GM18520 (cell line): ENCODE measurements around the gene GAREM2.

Experiments
- ATAC-seq: cut with Tn5 transposase; IDR thresholded peaks from one replicate; pipeline ENCODE4 v1.9.1; 2021; ENCODE audit not compliant: unreplicated experiment

The GAREM2 gene

DNA sequence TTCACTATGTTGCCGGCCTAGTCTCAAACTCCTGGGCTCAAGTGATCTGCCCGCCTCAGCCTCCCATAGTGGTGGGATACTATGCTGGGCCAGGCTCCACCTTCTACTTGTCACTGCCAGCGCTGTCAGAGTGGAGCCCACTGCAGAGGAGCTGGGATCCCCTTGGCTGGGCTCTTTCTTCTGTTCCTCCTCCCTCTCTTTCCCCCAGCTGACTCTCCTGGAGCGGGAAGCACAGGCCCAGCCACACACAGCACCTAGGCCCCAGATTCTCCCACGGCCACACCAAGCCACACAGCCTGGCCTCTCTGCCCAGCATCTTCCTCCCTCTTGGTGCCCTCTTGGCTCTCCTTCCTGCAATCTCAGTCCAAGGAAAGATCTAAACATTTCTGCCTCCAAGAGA is 3.7 kb upstream of the GAREM2 start:
- no peak for ATAC-seq

DNA sequence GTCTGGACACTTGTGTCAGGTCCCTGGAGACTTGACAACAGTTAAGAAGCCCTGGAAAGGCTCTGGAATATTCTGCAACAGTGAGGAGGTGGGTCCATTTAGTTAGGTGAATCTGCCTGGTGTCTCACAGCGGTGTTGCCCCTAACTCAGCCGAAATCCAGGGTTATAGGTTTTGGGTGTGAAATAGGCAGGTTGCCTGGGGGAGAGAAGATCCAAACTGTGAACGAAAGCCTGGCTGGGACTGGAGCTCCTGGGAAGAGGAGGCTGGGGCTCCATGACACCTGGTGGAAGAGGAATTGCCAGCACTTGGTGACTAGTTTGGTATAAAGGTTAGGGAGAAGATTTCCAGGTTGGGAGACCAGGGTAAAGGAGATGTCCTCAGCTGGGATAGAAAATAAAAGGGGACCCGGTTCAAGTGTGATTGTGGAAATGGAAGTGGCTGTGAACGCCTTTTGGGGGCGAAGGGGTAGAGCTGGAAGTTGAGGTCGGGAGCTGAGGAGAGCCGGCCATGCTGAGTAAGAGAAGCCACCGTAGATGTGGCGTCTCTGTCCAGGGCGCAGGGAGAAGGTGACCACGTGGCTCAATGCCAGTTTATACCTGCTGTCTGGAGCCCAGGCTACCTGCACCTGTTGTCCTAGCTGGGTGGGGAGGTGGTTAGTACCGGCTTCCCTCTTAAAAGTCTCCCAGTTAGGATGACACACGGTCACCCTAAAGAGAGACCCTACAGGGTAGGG is 3.0 kb upstream of the GAREM2 start:
- no peak for ATAC-seq

DNA sequence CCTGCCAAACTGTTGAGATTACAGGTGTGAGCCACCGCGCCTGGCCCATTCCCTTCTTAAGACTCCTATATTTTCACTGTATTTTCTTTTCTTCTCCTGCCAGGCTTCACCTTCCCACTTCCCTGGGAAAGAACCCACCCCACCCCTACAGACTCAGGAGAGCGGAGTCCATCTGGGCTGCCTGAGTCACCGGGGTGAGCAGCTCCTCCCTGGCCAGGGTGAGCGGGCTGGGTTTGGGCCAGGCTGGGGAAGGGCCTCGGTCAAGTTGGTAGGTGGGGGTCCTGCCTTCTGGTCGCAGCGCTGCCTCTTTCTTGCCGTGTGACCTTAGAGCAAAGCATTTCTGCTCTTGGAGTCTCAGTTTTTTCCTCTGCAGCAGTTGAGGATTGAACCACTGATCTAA is 2.1 kb upstream of the GAREM2 start:
- no peak for ATAC-seq

DNA sequence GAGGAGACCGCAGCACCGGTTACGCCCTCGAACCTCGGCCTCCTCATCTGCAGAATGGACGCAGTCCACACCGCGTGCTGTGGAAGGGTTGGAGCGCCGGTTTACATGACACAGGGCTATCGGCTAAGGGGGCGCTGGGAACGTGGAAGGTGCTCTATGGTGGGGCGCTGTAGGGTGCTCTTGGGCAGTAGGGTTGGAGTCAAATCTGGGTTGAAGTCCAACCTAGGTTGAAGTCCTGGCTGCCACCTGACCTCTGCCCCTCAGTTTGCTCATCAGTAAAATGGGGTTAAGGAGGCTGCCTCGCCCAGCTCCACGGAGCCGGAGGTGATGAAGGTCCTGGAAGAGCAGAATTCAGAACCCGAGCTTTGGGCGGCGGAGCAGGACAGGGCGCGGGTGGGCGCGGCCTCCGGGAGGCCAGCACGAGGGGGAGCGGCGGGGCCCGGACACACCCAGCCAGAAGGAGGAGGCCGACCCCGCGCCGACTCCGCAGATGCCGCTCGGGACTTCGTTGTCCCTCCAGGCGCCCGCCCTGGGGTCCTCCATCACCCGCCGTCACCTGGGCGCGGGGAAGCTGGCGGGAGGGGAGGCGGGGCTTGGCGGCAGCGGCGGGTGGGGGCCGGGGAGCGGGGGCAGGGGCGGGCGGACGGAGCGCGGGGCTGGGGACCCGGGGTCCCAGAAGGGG is 558 bp upstream of the GAREM2 start:
- ATAC-seq: no peak

DNA sequence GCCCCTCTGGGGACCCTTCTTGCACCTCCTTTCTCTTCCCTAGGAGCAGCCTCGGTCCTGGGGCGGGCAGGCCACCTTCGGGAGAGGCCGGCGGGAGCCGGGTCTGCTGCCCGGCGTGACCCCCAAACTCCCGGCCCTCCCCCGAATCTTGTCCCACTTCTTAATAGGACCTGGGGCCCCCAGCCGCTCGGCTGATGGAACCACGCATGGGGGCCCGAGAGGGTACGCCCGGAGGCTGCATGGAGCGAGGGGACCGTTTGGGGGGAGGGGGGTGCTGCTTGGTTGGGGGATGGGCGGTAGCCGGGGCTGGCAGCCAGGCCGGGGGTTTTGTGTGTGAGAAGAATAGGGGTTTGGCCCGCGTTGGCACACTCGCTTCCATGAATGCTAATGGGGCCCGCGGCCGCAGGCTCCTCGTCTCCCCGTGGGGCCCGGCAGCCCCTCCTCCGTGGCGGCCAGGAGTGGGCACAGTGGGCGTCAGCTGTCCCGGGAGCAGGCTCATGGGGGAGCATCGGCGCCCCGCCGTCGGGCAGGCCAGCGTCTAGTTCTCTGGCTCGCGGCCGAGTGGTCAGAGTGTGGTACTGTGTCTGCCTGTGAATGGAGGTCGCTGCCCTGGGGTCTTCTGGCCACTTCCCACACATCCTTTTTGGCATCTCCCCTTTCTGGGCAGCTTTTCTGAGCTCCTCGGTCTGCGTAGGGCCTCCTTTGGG is 1.0 kb downstream of the GAREM2 start:
- no peak for ATAC-seq

DNA sequence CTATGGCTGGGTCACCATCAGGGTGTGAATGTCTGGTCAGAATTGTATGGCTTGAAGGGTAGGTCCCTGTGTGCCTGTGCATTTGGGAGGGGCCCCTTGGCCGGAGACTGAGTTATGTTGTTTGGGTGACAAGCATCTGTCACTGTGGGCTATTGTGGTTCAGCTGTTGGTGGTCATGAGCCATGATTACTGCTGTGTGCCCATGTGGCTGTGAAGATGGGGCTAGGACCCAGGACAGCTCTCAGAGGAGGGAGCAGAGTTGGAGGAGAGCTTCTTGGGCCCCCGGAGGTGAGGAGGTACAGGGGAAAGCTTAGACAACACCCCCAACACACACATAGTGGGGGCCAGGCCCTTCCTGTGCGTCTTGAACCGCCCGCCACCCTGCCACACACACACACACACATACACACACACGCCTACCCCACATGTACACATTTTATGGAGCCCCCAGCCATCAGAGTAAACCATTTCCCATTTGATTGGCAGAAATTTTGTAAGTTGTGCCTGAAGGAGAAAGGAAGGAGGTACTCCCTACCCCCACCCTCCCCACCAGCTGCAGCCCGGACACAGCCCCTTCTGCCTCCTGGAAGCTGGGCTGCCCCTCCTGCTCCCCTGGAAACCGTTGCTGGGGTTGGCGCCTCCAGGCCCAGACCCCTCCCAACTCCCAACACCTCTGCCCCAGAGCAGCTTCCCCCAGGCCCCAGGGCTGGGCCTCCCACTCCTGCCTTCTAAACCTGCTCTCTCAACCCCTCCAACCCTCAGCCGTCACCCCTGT is 2.0 kb downstream of the GAREM2 start:
- ATAC-seq: no peak

DNA sequence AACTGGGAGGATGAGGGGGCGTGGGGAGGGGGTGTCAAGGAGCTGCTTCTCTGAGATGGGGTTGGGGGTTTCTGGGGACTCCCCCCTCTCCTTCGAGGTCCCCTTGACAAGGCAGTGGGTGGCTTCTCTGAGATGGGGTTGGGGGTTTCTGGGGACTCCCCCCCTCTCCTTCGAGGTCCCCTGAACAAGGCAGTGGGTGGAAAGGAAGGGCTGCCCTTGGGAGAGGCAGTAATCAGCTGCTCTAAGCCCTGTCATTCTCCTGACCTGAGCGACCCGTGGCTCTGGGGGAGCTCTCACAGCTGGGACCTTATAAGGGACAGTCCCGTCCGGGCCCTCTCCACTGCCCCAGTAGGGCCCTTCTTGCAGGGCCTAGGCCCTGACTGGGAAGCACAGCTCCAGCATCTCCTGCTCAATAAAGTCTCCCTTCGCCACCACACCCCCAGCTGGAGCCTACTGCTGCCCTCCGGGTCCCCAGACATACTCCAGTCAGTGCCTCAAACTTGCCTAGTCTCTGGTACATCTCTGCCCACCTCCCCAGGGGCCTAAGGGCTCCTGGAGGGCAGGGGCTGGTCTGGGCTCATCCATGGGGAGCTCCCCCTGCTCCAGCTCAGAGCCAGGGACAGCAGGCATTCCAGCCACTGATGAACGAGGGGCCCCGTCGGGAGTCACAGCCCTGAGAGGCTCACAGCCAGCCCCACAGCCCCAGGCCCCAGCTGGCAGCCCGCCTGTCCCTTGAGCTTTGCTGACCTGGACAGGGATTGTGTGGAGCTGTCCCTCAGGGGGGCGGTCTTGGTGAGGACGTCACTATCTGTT is 2.8 kb downstream of the GAREM2 start:
- ATAC-seq: no peak

DNA sequence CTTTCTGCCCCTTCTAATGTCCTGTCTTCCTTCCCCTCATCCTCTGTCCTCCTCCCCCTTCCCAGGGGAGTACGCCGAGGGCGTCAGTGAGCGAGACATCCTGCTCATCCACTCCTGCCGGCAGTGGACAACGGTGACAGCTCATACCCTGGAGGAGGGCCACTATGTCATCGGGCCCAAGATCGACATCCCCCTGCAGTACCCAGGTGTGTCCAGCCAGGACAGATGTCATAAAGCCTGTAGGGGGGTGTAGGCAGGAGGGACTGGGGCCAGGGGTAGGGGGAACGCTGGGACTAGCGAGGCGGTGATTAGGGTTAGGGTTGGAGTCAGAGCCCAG is 3.4 kb downstream of the GAREM2 start:
- ATAC-seq: no peak

DNA sequence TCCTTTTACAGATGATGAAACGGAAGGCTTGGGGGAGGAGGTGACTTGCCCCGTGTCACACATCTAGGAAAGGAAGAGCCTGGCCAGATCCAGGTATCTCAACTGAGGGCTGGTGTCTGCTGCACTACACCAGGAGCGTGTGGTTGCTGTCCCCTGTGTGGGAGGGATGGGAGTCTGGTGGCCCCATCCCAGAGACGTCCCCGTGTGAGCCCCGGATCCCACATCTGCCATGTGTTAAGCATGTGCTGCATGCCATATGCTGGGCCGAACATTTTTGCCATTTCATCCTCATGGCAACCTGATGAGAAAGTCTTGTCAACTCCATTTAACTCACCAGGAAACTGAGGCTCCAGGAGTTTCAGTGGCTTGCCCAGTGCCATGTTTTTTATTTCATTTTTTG is 4.2 kb downstream of the GAREM2 start:
- no peak for ATAC-seq

DNA sequence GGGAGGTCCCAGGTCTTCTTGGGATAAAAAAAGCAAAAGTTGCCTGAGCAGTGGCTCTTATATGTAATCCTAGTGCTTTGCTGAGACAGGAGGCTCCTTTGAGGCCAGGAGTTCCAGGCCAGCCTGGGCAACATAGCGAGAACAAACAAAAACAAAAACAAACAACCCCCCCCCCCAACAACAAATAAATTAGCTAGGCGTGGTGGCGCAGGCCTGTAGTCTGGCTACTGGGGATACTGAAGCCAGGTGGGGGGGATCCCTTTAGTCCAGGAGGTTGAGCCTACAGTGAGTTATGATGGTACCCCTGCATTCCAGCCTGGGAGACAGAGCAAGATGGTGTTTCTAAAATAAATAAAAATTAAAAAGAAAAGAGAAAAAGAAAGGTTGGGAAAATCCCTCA is 5.4 kb downstream of the GAREM2 start:
- ATAC-seq: no peak

DNA sequence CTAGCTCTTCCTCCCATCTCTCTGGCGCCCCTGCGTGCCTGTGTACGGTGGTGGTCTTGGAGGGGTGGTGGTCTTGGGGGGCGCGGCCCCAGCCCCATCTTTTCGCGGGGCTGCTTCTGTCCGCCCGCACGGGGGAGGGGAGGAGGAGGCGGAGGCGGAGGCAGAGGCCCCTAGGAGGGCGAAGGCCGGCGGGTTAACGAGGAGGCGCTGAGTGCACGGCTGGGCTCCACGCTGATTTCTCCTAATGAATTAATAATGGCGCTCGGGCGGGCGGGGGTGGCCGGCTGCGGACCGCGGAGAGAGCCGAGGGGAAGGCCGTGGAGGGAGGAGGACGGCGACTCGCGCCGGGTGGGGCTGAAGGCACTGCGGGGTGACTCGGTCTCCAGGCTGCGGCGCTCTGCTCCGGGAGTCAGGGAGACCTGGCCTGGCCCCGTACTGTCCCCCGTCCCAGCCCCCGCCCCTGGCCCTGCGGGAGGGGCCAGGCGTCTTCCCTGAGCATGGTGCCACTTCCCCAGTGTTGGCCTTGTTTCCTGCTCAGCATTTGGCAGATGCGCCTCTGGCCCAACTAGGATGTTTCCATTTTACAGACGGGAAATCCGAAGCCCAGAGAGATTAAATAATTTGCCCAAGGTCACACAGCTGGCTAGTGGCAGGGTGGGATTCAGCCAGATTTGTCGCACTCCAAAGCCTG is 6.0 kb downstream of the GAREM2 start:
- ATAC-seq: no peak

DNA sequence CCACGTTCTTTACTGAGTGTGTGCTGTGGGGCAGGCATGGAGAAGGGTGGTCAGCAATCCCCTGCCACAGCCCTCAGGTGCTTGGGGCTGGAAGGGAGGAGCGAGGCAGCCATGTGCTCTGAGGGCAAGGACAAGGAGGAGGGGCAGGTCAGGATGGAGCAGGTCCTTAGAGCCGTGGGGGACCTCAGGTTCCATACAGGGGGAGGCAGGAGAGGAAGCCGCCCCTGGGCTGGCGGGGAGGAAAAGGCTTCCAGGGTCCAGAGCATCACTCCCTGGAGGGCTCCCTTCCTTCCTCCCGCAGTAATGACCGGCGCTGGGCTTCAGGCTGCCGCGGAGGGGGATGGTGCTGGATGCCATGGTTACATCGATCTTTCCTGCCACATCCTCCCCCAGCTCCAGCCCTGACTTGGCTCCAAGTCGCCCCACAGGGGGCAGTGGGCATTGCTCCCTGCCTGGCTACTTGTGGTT is 6.6 kb downstream of the GAREM2 start:
- ATAC-seq: no peak

DNA sequence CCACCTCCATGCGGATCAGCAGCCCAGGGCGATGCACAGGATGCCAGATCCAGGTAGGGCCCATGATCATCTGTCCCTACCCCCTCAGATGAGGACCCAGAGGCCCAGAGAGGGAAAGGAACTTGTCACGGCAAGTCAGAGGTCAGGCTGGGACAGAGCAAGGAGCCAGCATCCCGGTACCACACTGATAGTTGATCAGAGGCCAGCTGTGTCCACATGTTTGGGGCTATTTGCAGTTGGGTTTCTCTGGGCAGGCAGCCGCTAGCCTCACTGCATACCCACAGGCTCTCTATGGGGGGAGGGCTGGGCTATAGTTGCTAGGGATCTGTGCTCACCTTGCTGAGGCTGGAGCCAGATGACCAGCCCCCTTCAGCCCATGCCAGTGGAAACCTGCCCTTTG is 9.6 kb downstream of the GAREM2 start:
- no peak for ATAC-seq

DNA sequence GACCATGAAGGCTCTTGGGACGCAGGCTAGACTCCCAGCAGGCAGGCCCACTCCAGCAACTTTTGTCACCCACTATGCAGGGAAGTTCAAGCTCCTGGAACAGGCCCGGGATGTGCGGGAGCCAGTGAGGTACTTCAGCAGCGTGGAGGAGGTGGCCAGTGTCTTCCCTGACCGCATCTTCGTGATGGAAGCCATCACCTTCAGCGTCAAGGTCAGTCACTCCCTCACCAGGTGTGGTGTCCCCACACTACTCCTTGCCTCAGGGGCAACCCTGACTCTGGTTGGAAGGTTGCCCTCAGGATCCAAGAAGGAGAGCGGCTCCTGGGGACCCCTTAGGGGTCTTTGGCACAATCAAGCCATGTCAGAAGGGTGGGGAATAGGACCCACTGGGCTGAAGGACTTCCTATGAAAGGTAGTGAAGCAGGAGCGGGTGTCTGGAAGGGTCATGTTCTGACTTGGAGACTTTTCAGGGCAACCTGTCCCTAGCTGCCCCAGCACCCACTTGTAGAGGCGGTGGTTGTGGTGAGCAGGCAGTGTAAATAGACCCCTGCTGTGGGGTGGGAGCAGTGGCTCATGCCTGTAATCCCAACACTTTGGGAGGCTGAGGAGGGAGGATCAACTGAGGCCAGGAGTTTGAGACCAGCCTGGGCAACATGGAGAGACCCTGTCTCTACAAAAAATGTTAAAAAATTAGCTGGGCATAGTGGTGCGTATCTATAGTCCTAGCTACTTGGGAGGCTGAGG is 10.2 kb downstream of the GAREM2 start:
- ATAC-seq: no peak

DNA sequence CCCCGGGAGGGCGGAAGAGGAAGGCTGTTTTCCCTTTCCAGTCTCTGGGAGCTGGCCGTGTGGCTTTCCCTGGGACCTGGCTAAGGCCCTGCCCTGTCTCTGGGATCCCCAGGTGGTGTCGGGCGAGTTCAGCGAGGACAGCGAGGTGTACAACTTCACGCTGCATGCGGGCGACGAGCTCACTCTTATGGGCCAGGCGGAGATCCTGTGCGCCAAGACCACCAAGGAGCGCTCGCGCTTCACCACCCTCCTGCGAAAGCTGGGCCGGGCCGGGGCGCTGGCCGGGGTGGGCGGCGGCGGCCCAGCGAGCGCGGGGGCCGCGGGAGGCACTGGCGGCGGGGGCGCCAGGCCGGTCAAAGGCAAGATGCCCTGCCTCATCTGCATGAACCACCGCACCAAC is 11.2 kb downstream of the GAREM2 start:
- ATAC-seq: no peak

DNA sequence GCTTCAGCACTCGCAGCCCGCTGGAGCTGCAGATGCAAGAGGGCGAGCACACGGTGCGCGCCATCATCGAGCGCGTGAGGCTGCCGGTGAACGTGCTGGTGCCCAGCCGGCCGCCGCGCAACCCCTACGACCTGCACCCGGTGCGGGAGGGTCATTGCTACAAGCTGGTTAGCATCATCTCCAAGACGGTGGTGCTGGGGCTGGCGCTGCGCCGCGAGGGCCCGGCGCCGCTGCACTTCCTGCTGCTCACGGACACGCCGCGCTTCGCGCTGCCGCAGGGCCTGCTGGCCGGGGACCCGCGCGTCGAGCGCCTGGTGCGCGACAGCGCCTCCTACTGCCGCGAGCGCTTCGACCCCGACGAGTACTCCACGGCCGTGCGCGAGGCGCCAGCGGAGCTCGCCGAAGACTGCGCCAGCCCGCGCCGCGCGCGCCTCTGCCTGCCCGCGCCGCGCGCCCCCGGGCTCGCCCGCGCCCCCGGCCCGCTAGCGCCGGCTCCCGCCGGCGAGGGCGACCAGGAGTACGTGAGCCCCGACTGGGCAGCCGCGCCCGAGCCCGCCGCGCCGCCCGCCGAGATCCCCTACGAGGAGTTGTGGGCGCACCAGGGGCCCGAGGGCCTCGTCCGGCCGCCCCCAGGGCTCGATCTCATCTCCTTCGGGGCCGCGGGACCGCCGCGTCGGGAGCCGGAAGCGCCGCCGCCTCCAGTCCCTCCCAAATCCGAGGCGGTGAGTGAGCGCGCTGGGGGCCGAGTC is 11.8 kb downstream of the GAREM2 start:
- peak; percentile 75 for ATAC-seq

DNA sequence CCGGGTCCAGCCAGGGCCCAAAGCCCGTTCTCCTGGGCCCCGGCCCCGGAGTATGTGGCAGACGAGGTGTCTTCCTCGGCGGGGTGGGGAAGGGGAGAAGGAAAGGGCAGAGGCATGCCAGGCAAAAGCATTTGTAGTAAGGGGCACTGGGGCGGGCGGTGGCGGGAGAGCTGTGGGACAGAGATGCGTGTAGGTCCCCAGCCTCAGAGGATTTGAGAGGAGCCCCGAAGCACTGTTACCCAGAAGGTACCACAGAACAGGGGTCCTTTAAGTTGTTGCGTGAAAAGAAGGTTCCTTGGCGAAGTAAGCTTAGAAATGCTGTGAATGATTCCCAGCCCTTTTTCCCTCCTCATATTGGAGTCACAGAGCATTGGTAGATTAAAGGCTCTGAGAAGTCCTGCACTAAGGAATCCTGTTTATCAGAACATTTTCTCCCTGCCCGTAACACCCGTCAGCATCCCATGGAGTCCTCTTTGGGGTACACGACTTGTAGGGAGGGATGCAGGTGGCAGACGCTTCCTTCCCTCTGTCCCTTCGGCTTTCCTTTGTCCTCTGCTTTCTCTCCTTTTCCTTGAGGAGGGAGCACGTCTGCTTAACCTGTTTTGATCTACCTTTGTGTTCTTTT is 12.5 kb downstream of the GAREM2 start:
- ATAC-seq: no peak
